Activated CD8-positive, alpha-beta memory T cell treated with anti-CD3 and anti-CD28 coated beads, Interleukin-2, amount 50 U/mL, for 24 hours (primary cell): ENCODE results near the gene SDC3.
"Not testable (repeated sequence)": the region's sequence is repeated elsewhere in the genome, so short reads cannot be mapped to it uniquely, and the experiment has no call there.

Experiments used
- DNase-seq: peaks from one replicate; pipeline ENCODE4 v3.0.0-alpha.2; 2020; ENCODE audit errors: extremely low read depth

Gene SDC3

DNA sequence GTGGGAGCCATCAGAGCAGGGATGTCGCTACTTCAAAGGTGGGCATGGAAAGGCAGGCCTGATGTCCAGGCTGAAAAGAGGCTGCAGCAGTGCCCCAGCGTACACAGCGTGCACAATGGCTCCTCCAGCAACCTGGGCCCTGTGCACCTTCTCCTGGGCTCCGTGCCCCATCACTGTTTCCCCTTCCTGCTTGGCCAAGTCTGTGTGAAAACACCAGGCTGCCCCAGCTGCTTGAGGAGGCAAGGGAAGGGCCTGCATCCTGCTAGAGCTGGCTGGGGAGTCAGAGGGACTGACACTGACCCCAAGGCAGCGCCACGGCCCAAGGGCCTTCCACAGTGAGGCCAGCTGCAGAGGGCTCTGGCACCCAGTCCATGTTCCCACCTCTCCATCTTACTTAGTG is 33.4 kb downstream of the SDC3 start:
- no peak for DNase-seq

DNA sequence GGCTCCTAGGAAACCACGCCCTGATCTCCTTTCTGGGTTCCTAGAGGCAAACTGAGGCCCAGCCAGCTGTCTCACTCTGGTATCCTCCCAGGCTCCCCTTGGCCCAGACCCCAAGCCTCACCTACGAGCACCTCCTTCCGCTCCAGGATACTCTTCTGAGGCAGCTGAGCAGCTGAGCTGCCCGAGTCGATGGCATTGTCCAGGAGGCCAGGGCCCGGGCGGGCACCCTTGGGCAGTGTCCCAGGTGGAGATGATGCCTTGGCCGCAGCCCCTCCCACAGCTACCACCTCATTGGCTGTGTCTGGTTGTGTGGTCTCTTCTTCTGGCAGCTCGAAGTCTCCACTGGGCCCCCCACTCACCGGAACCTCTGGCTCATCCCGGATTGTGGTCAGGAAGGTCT is 34.4 kb downstream of the SDC3 start:
- DNase-seq = no peak

DNA sequence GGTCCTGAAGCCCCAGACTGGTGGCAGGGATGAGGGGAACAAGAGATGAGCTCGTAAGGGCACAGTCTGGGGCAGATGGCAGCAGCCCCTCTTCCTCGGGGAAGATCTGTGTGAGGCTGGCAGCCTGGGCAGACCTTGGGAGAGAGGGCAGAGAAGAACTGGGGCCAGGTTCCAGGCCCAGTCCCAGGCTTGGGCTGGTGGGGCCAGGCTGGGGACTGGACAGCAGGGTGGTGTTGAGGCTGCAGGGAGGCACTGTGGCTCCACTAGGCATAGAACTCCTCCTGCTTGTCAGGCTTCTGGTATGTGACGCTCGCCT is 35.7 kb downstream of the SDC3 start:
- DNase-seq = no peak

DNA sequence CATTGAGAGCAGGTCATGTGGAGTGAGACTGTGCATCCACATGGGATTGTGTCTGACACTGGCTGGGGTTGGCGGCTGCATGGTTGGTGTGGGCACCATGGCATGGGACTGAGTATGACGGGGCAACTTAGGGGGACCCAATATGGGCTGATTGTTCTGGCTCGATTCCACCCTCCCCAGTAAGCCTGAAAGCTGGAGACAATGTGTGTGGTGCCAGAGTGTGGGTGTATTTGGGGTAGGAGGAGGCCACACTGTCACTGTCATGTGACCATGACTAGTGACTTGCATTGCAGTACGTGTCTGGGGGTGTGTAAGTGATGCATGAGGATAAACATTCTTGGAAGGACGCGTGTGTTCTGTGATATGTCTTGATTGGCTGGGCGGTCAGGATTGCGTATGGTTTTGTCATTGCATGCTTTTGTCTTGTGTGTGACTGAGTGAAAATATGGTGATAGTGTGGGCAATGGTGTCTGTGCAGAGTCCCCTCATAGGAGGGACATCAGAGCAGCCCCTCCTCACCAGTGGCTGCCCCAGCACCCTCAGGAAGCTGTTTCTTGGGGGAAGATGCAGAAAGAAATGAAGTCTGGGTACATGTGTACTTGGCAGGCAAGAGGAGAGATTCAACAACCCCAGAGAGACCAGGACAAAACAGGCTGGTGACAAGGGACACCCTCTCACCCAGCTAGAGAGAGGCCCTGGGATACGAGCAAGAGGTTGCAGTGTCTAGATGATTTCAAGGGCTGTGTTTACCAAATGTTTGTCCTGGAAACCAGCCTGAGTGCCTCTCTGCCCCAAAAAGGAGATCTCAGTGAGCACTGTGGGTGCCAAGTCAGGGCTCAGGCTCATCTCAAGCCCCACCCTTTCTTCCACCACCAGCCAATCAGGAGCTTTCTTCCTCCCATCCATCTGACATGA is 36.3 kb downstream of the SDC3 start:
- no peak for DNase-seq

DNA sequence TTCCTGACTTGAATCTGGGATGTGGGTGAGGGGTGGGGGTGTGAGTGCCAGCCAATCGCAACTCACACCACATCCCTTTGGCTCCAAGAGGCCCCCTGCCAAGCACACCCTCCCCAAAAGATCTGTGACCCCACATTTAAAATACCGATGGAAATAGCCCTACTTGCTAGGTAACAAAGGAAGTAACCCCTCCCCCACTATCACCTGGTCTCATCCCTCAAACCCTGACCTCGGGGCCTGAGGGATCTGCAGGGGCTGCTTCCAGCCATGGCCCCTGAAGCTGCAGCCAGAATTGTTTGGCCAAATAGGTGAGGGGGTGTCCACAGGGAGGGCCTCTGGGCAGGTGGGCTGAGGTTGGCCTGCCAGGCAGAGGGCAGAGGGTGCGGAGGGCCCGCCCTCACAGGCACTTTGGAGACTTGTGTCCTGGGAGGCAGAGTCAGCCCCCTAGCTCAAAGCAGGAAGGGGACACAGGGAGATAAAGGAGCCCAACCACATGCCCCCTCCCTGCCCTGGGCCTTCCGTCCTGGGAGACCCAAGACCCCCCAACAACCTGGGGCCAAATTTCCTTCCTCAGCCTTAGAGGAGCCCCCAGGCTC is 37.2 kb downstream of the SDC3 start:
- DNase-seq = no peak

DNA sequence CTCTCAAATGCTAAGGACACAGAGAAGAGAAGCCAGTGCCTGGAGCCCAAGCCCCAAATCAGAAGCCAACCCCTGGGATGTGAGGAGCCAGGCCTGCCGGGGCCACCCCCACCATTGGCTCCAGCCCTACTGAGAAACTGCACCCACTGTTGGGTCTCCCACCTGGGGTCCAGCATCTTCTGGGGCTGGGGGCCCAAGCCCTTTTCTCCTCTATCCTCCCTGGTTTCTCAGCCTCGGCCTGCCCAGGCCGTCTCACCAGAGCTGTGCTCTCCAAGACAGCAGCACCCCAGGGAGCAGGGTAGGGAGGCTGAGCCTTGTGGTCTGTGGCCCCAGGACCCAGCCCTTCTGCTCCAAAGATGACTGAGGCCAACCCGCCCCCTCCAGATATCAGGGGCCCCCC is 37.9 kb downstream of the SDC3 start:
- no peak for DNase-seq

DNA sequence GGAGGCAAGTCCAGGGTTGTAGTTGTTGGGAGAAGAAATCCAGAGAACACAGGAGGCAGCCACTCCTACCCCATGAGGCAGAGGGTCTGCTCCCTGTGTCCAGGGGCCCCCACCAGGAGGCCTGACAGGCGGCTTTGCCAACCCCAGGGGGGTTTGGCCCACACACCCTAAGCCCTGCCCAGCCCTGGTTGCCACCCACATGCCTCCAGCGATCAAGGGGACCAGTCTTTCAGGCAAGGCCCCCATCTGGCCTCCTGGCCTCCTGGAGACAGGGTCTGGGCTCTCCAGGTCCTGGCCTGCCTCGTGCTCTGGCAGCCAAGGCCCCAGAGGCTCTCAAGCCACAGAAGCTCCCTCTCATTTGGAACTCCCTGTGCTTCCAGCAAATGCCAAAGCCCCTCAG is 38.5 kb downstream of the SDC3 start:
- DNase-seq = no peak

DNA sequence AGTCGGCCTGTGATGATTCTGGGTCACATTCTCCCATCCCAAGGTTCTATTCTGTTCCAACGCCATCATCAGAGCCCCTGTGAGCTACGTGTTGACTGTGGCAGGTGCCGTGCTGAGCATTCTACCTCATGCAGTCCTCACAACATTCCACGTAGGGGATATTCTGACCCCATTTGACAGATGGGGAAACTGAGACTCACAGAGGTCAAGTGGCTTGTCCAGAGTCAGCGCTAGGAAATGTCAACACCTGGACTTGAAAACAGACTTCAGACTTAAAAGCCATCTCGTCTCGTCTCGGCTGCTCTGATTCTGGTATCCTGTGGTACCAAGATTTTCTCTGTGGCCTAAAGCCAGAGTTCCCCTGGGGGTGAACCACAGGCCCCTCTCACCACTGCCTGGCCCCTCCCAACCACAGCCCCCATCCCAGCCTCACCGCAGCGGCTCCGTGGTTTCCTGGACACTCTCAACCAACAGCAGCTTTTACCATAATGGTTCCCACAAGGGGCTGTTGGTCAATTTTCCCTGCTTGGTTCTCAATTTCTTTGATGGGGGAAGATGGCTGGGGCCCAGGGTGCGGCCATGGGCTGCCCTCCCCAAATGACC is 39.6 kb downstream of the SDC3 start:
- DNase-seq = no peak

DNA sequence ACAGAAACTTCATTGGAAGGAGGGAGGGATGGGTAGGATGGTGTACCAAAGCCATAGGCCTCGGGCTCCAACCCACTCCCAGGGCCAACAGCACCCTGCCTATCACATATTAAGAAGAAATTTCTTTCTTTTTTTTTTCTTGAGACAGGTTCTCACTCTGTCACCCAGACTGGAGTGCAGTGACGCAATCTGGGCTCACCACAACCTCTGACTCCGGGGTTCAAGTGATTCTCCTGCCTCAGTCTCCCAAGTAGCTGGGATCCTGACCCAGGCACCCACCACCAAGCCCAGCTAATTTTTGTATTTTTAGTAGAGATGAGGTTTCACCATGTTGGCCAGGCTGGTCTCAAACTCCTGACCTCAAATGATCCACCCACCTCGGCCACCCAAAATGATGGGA is 40.5 kb downstream of the SDC3 start:
- not testable (repeated sequence) for DNase-seq

DNA sequence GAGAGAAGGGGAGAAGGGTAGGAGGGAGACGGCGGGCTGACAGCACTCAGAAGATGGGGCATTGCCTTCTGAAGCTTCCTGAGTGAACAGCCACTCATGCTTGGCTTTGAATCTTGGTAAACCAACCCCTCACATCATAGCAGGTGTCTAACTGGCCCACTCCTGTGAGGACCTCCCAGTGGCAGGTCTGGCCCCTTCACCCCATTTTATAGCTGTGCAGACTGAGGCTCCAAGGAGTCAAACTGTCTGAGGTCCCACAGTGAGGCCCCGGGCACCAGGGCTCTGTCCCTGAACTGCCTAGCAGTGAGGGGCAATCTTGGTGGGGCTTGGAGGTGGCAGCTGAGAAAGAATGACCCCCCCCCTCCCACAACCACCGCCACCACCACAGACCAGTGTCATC is 41.0 kb downstream of the SDC3 start:
- DNase-seq = no peak

DNA sequence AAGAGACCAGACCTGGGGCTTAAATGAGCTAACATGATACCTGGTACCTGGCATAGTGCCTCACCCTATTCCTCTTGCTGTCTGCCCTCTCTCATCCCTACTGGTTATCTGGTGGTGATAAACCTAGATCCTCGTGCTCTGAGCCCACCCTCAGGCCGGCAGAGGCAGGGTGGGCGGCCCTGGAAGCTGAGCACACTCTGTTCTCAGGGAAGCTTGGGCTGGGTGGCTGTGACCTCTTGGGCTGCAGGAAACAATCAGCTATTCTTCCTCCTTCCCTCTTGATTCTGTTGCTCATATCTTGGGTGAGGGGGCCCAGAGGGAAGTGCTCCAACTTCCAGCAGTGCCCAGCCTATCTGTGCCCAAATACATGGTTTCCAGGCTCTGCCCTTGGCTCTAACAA is 42.0 kb downstream of the SDC3 start:
- DNase-seq = no peak

DNA sequence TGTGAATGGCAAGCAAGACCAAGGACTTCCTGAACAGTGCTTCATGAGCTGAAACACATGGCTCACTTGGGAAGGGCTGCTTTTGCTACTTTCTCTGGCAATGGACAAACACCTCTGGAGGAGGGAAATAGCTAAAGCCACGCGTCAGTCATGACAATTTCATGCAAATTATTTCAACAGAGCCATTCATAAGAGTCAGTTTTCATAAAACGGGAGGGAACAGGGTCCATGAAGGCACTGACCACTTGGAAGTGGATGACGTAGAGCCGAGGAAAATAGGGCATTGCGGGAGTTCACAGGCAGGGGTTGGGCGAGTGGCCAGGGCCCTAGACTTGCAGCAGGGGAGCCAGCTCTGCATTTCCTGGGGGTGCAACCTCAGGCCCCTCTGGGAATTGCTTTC is 43.9 kb downstream of the SDC3 start:
- no peak for DNase-seq

DNA sequence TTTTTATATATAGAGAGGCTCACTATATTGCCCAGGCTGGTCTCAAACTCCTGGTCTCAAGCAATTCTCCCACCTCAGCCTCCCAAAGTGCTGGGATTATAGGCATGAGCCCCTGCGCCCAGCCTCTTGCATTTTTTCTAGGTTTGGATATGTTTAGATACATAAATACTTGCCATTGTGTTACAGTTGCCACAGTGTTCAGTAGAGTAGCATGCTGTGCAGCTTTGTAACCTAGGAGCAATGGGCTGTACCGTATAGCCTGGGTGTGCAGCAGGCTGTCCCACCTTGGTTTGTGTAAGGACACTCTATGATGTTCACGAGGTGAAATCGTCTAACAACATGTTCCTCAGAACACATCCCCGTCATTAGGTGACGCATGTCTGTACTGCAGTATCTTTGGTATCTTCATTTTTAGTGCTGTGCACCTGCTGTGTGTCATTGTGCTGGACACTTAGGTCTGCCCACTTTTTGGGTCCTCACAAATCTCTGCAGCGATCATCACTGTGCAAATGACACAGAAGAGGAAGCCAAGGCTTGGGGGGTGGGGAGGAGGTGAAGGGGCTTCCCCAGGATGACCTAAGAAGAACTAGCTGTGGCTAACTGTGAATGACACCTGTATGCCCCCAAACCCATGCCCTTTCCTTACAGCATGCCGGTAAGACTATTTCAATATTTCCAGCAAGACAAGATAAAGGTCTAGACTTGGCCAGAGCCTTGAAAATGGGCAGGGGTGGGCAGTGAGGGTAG is 44.5 kb downstream of the SDC3 start:
- no peak for DNase-seq

DNA sequence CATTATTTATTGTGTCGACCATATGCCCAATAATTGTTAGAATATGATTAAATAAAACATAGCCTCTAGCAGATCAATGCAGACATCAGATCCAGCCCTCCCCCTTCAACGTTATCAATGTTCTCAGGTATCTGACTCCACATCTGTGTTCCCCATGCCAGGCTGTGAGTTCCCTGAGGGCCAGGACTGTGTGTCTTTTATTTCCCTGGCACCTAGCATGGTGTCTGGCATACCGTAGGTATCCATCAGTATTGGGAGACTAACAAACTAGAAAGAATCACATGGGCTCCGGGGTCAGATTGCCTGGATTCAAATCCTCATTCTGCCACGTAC is 48.3 kb downstream of the SDC3 start:
- no peak for DNase-seq

DNA sequence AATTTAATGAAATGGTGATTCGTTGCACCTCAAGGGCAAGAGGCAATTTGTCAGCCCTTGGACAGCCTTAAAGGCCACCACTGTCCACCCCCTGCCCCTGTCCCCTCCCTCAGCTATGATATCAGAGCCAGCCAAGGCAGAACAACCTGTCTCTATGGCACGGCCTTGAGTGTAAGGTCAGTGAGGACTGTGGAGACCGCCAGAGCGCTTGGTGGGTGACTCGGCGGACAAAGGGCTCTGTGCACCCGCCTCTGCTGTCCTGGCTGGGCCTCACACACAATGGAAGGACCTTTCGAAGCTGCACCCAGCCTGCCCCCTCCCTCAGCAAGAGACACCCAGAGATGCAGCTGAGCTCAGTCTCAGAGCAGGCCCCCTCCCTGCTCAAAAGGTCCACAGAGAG is 50.6 kb downstream of the SDC3 start:
- no peak for DNase-seq

DNA sequence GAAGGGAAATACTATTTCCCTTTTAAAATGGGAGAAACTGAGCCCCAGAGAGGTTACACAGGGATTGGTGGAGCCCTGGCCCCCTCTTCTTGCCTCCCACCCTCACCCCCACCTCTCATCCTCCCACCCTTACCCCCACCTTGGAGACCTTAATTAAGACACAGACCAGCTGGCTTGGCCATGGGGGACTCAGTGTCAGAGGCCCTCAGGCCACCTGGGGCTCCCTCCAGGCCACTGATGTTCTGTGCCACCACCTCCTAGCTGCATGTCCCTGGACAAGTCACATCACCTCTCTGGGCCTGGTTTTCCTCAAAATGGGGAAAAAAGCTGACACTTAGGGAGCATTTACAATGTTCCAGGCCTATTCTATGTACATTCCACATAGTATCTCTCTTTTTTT is 51.5 kb downstream of the SDC3 start:
- no peak for DNase-seq

DNA sequence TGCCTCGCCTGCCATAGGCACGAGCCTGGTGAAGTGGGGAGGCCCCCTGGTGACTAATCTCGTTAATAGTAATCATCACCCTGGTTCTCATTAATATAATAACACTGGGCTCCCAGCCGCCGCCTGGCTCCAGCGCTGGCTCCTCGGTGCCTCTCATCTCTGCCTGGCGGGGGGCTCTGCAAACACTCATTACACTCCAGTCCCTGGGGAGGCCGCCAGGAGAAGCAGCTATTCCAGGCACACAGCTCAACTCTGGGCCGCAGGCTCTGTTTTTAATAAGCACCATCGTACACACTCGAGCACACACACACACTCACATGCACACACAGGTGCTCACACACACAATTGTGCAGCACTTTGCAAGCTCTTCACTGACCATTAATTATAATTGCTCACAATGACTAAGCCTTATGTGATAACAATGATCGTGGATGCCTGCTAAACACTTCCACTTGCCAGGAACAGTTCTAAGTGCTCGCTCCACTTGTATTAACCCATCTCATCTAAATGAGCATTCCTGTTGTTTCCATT is 52.2 kb downstream of the SDC3 start:
- no peak for DNase-seq

DNA sequence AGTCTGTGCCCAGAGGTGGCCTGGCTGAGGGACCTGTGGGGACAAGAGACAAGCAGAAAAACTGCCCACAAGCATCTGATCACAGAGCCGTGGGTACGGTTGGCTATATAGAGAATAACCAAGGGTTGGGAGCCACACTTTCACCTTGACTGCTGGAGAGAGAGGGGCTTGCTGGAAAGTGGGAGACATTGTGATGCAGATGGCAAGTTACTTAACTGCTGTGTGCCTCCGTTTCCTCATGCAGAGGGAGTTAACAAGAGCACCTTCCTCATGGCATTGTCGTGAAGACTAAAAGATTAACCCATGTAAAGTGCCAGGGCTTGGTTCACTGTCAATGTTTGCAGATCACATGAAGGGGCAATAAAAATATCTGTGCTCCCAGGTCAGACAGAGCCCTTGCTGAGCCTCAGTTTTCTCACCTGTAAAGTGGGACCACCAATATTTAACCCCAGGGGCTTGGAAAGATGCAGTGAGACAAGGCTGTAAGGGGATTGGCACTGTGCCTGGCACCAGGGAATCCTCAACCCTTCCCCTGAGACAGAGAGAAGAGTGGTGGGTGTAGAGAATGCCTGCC is 52.8 kb downstream of the SDC3 start:
- no peak for DNase-seq

DNA sequence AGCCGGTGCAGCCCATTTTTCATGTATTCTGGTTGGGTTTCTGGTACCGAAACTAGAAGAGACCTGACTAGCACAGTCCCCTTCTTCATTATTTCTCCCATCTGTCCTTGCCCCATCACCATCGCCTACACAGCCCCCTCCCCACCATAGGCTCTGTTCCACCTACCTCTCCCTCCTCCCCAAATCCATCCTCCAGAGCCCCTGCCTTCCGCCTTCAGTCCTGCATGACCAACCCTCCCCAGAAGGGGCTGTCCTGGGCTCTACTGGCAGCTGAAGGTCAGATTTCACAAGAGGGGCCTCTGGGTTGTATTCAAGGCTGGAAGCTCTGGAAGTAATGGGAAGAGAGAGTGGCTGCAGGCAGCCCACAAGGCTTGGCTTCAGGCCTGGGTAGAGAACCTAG is 55.2 kb downstream of the SDC3 start:
- DNase-seq = no peak

DNA sequence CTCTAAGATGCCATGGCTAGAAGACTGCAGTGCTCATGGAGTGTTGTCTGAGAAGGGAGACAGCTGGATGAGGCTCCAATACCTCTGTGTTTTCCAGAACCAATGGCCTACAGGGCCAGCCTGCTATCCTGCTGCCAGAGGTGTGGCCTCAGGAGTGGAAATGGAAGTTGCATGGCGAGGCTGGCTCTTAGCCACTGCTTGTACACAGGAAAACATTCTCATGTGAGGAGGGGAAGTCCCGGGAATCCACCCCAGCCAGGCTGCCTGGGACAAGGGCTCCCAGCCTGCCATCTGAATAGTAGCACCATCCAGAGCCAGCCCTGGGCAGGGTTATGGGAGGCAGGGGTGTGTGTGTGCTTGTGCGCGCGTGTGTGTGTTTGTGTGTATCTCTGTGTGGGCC is 56.5 kb downstream of the SDC3 start:
- DNase-seq = no peak

DNA sequence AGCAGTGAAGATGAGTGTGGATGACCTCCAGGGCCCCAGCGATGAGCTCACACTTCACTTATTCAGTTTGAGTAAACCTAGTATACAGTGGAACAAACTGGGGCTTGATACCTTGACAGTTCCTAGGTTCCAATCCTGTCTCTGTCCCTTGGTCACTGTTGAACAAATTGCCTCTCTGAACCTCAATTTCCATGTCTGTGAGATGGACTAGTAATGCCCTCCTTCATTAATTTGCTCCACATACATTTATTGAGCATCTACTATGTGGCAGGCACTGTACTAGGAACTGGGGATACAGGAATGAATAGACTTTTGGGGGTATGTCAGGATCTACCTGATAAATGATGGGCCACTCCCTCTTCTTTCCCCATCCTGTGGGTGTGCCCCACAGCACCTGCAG is 57.3 kb downstream of the SDC3 start:
- no peak for DNase-seq

DNA sequence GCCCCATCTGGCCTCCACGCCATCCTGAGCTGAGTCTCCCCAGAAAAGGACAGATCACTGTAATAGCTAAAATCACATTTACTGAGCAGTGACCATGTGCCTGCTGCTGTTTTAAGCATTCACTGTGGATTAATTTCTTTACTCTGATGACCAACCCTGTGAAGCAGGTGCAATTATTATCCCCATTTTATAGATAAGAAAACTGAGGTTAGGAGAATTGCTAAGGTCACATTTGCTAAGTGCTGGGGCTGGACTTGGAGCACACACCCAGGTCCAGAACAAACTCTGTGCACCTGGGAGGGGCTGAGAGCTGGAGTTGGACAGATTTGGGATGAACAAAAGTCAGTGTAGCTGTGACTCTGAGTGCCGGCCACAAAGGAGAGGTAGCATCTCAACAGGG is 58.0 kb downstream of the SDC3 start:
- DNase-seq = no peak
